ENCODE results near the gene ACOXL.

The ACOXL gene

DNA sequence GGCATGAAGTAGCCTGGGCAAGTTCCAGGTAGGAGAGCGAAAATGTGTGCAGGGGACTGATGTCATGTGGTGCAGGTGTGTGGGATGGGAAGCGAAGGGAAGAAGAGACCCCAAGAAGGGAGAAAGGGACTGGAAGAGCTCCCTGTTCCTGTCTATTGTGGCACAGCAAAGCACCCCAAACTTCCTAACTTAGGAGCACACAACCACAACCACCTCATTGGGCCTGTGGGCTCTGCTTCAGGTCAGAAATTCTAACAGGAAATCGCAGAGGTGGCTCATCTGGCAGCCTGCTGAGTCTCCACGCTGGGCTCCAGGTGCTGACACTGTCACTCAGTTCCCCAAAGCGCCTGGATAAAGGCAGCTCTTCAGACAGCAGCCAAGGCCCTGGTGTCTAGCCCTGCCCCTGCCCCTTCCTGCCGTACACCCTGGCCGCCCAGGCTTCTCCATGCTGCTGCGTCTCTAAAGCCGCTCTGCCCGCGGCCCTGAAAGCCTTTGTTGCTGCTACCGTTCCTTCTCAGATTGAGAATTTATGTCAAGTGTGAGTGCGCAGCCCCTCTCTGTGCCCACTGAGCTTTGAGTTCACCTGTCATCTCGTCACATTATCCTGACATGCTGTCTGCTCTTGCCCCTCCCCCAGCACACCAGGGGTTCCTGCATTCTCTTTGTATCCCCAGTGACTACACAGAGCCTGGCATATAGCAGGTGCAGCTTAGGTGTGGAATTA, 248.1 kb downstream of the ACOXL start:
- Histone ChIP-seq H3K4me3 (ENCODE audit: low read length) (no peak overlapping the region), H3K4me1 (ENCODE audit: control insufficient read depth, low read length) (no peaks in the 10 kb centered on the region), H3K9me2 (replicated peaks; ENCODE audit: control insufficient read depth, low read length) (no peaks in the 10 kb centered on the region), H3K9me3 (ENCODE audit: control insufficient read depth, insufficient read depth, low read length) (no peaks in the 10 kb centered on the region), H4K20me1 (ENCODE audit: control insufficient read depth, insufficient read depth, low read depth, low read length) (no peaks in the 10 kb centered on the region), H3K4me2 (ENCODE audit: low read length) (no peak overlapping the region), H3K36me3 (ENCODE audit: control insufficient read depth, low read length) (no peaks in the 10 kb centered on the region), H3K27ac (ENCODE audit: low read depth, low read length) (no peak overlapping the region), H3F3A (ENCODE audit: control insufficient read depth, insufficient read depth) (no peaks in the 10 kb centered on the region), H3K79me2 (ENCODE audit: control insufficient read depth, low read length) (no peaks in the 10 kb centered on the region), H3K27me3 (ENCODE audit: control insufficient read depth, low read length) (no peaks in the 10 kb centered on the region)
- TF ChIP-seq, protein P1, sequence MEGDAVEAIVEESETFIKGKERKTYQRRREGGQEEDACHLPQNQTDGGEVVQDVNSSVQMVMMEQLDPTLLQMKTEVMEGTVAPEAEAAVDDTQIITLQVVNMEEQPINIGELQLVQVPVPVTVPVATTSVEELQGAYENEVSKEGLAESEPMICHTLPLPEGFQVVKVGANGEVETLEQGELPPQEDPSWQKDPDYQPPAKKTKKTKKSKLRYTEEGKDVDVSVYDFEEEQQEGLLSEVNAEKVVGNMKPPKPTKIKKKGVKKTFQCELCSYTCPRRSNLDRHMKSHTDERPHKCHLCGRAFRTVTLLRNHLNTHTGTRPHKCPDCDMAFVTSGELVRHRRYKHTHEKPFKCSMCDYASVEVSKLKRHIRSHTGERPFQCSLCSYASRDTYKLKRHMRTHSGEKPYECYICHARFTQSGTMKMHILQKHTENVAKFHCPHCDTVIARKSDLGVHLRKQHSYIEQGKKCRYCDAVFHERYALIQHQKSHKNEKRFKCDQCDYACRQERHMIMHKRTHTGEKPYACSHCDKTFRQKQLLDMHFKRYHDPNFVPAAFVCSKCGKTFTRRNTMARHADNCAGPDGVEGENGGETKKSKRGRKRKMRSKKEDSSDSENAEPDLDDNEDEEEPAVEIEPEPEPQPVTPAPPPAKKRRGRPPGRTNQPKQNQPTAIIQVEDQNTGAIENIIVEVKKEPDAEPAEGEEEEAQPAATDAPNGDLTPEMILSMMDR (IDR thresholded peaks at IDR 0.05; ENCODE audit: low read depth, low read length, poor library complexity, severe bottlenecking) = no peak
- TF ChIP-seq EZH2phosphoT487 (IDR thresholded peaks at IDR 0.05; ENCODE audit: borderline replicate concordance, low read length) = no peak

GRCh38 chr2:110983133-110983532, 250.8 kb downstream of the ACOXL start:
- H3F3A ChIP-seq (ENCODE audit: control insufficient read depth, insufficient read depth) = no peaks in the 10 kb centered on the region
- no peak overlapping the region for H3K4me3 ChIP-seq (ENCODE audit: low read length)
- no peaks in the 10 kb centered on the region for H4K20me1 ChIP-seq (ENCODE audit: control insufficient read depth, insufficient read depth, low read depth, low read length)
- H3K27ac ChIP-seq (ENCODE audit: low read depth, low read length) = no peak overlapping the region
- H3K27me3 ChIP-seq (ENCODE audit: control insufficient read depth, low read length) = no peaks in the 10 kb centered on the region
- H3K9me2 ChIP-seq (replicated peaks; ENCODE audit: control insufficient read depth, low read length) = no peaks in the 10 kb centered on the region
- no peaks in the 10 kb centered on the region for H3K9me3 ChIP-seq (ENCODE audit: control insufficient read depth, insufficient read depth, low read length)
- TF ChIP-seq, protein P1 (IDR thresholded peaks at IDR 0.05; ENCODE audit: low read depth, low read length, poor library complexity, severe bottlenecking) = no peak
- no peak for TF ChIP-seq EZH2phosphoT487 (IDR thresholded peaks at IDR 0.05; ENCODE audit: borderline replicate concordance, low read length)
- H3K4me2 ChIP-seq (ENCODE audit: low read length) = no peak overlapping the region
- H3K36me3 ChIP-seq (ENCODE audit: control insufficient read depth, low read length) = no peaks in the 10 kb centered on the region
- no peaks in the 10 kb centered on the region for H3K4me1 ChIP-seq (ENCODE audit: control insufficient read depth, low read length)
- H3K79me2 ChIP-seq (ENCODE audit: control insufficient read depth, low read length) = no peaks in the 10 kb centered on the region

DNA sequence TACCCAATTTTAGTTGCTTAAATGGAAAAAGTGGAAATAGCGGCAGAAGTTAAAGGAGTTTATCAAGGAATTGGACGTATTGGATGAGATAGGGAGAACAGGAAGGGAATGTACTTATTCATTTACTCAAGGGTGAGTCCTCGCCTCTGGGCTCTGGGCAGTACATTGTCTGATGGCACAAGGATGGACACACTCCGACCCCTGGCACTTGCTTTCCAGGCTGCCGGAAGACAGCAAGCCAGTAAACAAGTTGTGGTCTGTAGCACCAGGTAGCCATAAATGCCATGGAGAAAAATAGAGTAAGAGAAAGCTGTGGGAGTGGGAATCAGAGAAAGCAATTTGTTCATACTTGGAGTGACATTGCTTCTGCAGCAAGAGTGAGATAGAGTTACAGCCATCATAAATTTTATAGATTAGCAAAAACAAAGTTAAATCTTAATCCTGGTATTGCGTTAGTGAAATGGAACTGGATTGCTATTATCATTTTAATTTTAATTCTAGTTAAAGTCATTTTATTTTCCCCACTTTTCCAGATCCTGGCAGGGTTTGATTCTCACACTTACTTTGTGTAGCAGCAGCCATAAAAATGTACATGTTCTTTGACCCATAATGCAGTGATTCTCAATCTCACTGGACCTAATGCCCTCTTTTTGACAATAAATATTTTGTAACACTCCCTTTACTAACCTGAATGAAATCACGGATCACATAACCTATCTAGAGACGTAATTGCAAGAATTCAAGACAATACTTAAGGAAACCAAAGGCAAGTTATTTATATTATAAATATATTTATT, 252.5 kb downstream of the ACOXL start:
- Histone ChIP-seq H3K4me2 (ENCODE audit: low read length) (no peak overlapping the region), H3K9me3 (ENCODE audit: control insufficient read depth, insufficient read depth, low read length) (no peaks in the 10 kb centered on the region), H3K27ac (ENCODE audit: low read depth, low read length) (no peak overlapping the region), H3K9me2 (replicated peaks; ENCODE audit: control insufficient read depth, low read length) (no peaks in the 10 kb centered on the region), H3K4me3 (ENCODE audit: low read length) (no peak overlapping the region), H4K20me1 (ENCODE audit: control insufficient read depth, insufficient read depth, low read depth, low read length) (no peaks in the 10 kb centered on the region), H3K36me3 (ENCODE audit: control insufficient read depth, low read length) (no peaks in the 10 kb centered on the region), H3K27me3 (ENCODE audit: control insufficient read depth, low read length) (no peaks in the 10 kb centered on the region), H3K79me2 (ENCODE audit: control insufficient read depth, low read length) (no peaks in the 10 kb centered on the region), H3F3A (ENCODE audit: control insufficient read depth, insufficient read depth) (no peaks in the 10 kb centered on the region), H3K4me1 (ENCODE audit: control insufficient read depth, low read length) (no peaks in the 10 kb centered on the region)
- TF ChIP-seq, protein P1 (IDR thresholded peaks at IDR 0.05; ENCODE audit: low read depth, low read length, poor library complexity, severe bottlenecking) = no peak
- no peak for TF ChIP-seq EZH2phosphoT487 (IDR thresholded peaks at IDR 0.05; ENCODE audit: borderline replicate concordance, low read length)
